DND-41 (cell line): ENCODE results near the gene FHAD1.

Source experiments
- ATAC-seq: fragments of 200-7000 bp; cut with Tn5 transposase; 3 replicates; pipeline ENCODE4 v1.9.1; 2021; ENCODE audit warnings: low read depth; ENCODE audit not compliant: insufficient read depth
- DNase-seq: peaks from one replicate; pipeline ENCODE4 v3.0.0-alpha.2; 2020
- H2AFZ ChIP-seq: 2 replicates; pipeline ENCODE4 v1.6.0; 2012; ENCODE audit warnings: low read depth, low read length
- H3K27ac ChIP-seq: 2 replicates; pipeline ENCODE4 v1.5.1; 2012; ENCODE audit warnings: low read length, inconsistent platforms
- H3K27me3 ChIP-seq: fragments of 200-600 bp; sonication (generic); 2 replicates; pipeline ENCODE4 v1.6.0; 2012; ENCODE audit warnings: low read length, mild to moderate bottlenecking, inconsistent platforms; ENCODE audit not compliant: insufficient read depth, poor library complexity
- H3K36me3 ChIP-seq: 2 replicates; pipeline ENCODE4 v1.5.1; 2012; ENCODE audit warnings: low read length, inconsistent platforms; ENCODE audit not compliant: insufficient read depth
- H3K4me1 ChIP-seq: 2 replicates; pipeline ENCODE4 v1.5.1; 2012; ENCODE audit warnings: mild to moderate bottlenecking, low read length; ENCODE audit not compliant: insufficient read depth
- H3K4me2 ChIP-seq: 2 replicates; pipeline ENCODE4 v1.6.0; 2012; ENCODE audit warnings: mild to moderate bottlenecking, moderate library complexity, low read length, inconsistent platforms; ENCODE audit not compliant: insufficient read depth
- H3K4me3 ChIP-seq, 2 experiments: fragments of 200-600 bp in 1 of 2; shearing (Covaris generic) in 1 of 2; 2 replicates each; pipeline ENCODE4 v1.5.1; 2012 to 2016; ENCODE audit warnings: inconsistent platforms in 2 of 2, low read length in 2 of 2, mild to moderate bottlenecking in 2 of 2, low read depth in 1 of 2, moderate library complexity in 1 of 2
- H3K79me2 ChIP-seq: 2 replicates; pipeline ENCODE4 v1.6.0; 2012; ENCODE audit warnings: low read length, inconsistent platforms; ENCODE audit not compliant: insufficient read depth
- H3K9ac ChIP-seq: 2 replicates; pipeline ENCODE4 v1.6.0; 2012; ENCODE audit warnings: low read depth, mild to moderate bottlenecking, inconsistent platforms, low read length, moderate library complexity
- H3K9me3 ChIP-seq: 2 replicates; pipeline ENCODE4 v1.5.1; 2012; ENCODE audit warnings: low read length, moderate library complexity, mild to moderate bottlenecking, inconsistent platforms; ENCODE audit not compliant: insufficient read depth, severe bottlenecking
- H4K20me1 ChIP-seq: 2 replicates; pipeline ENCODE4 v1.6.0; 2012; ENCODE audit warnings: low read length; ENCODE audit not compliant: insufficient read depth
- EZH2 ChIP-seq: IDR thresholded peaks from 3 replicates; pipeline ENCODE4 v1.6.1; 2012; ENCODE audit warnings: borderline replicate concordance, low read depth, mild to moderate bottlenecking, moderate library complexity, low read length, inconsistent platforms; ENCODE audit not compliant: severe bottlenecking
- TF ChIP-seq, protein P1 (sequence below): IDR thresholded peaks from 2 replicates; pipeline ENCODE4 v1.5.1; 2012; ENCODE audit warnings: borderline replicate concordance, low read length, moderate library complexity, mild to moderate bottlenecking; ENCODE audit not compliant: poor library complexity, severe bottlenecking; ENCODE audit errors: extremely low read depth

FHAD1 gene

DNA sequence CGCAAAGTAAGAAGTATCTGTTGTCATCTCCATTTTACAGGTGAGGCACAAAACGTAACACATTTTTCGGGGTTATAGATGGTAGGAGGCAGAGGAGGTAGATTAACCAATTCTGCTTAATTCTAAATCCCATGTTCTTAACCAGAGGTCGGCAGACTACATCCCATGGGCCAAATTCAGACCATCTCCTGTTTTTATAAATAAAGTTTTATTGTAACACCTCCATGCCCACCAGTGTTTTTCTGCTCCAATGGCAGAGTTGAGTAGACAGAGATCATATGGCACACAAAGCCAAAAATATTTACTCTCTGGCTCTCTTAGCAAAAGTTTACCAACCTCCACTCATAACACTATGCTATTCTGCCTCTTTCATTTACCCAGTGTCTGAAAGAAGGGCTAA is 30.9 kb downstream of the FHAD1 start:
- H3K36me3 ChIP-seq: no peaks in the 10 kb centered on the region
- no peaks in the 10 kb centered on the region for H4K20me1 ChIP-seq
- peaks cover 16% of the 10 kb centered on the region for H3K27me3 ChIP-seq
- H3K4me3 ChIP-seq: no peak overlapping the region
- TF ChIP-seq, protein P1, sequence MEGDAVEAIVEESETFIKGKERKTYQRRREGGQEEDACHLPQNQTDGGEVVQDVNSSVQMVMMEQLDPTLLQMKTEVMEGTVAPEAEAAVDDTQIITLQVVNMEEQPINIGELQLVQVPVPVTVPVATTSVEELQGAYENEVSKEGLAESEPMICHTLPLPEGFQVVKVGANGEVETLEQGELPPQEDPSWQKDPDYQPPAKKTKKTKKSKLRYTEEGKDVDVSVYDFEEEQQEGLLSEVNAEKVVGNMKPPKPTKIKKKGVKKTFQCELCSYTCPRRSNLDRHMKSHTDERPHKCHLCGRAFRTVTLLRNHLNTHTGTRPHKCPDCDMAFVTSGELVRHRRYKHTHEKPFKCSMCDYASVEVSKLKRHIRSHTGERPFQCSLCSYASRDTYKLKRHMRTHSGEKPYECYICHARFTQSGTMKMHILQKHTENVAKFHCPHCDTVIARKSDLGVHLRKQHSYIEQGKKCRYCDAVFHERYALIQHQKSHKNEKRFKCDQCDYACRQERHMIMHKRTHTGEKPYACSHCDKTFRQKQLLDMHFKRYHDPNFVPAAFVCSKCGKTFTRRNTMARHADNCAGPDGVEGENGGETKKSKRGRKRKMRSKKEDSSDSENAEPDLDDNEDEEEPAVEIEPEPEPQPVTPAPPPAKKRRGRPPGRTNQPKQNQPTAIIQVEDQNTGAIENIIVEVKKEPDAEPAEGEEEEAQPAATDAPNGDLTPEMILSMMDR: no peak
- no peak for TF ChIP-seq EZH2
- H3K9me3 ChIP-seq: no peaks in the 10 kb centered on the region
- H3K9ac ChIP-seq: no peak overlapping the region
- ATAC-seq: no peak
- DNase-seq: no peak
- no peaks in the 10 kb centered on the region for H3K79me2 ChIP-seq
- no peak overlapping the region for H3K27ac ChIP-seq
- H3K4me2 ChIP-seq: no peak overlapping the region
- no peak overlapping the region for H2AFZ ChIP-seq
- H3K4me1 ChIP-seq: no peaks in the 10 kb centered on the region

DNA sequence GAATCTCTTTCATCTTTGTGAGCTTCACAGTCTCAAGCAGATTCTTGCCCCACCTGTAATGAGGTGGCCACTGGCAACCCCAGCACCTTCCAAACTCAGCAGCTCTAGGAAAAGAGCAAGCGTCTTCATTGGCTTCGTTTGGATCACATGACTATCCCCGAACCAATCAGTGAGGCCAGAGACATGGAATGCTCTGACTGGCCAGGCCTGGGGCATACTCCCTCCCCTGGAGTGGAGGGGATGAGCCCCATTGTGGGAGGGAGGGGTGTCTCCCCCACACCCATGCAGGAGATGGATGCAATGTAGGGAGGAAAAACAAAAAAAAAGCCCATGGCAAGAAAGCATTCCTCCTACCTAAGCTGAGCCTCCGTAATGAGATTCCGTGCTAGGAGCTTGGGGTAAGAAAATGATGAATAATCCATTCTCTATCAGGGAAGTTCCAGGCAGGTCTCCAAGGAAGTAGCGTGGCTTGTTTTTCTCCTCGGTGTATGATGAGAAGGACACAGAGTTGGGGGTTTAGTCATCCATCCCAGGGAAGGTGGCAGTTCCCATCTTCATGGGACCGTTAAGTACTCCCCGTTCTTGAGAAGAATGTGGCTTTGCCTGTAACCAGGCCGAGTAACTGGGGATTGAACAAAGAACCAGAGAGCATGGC is 32.7 kb downstream of the FHAD1 start:
- Histone ChIP-seq H2AFZ (no peak overlapping the region), H3K4me1 (no peaks in the 10 kb centered on the region), H4K20me1 (no peaks in the 10 kb centered on the region), H3K27me3 (peaks cover 13% of the 10 kb centered on the region), H3K4me3 (no peak overlapping the region), H3K36me3 (no peaks in the 10 kb centered on the region), H3K9ac (no peak overlapping the region), H3K79me2 (no peaks in the 10 kb centered on the region), H3K27ac (no peak overlapping the region), H3K4me2 (no peak overlapping the region), H3K9me3 (no peaks in the 10 kb centered on the region)
- no peak for ATAC-seq
- no peak for TF ChIP-seq EZH2
- TF ChIP-seq, protein P1: no peak
- DNase-seq: no peak

DNA sequence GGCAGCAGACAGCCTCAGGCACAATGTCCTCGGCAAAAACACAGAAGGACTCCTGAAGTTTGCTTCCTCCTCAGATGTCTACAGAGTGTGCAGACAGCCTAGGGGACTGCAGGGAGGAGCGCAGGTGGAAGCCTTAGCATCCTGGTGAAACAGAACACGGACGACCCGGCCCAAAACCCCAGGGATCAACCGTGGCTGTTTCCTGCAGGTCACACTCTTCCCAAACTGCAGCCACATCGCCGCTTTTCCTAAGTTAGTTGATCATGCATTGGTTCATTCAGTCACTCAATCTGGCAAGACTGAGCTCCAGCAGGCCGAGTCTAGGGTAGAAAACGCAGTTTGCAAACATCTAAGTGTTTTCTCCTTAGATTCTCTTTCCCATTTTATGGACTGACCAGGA is 33.4 kb downstream of the FHAD1 start:
- Histone ChIP-seq H3K27ac (no peak overlapping the region), H3K9me3 (no peaks in the 10 kb centered on the region), H2AFZ (no peak overlapping the region), H3K36me3 (no peaks in the 10 kb centered on the region), H3K9ac (no peak overlapping the region), H4K20me1 (no peaks in the 10 kb centered on the region), H3K4me3 (no peak overlapping the region), H3K79me2 (no peaks in the 10 kb centered on the region), H3K27me3 (peaks cover 13% of the 10 kb centered on the region), H3K4me2 (no peak overlapping the region), H3K4me1 (no peaks in the 10 kb centered on the region)
- TF ChIP-seq, protein P1: no peak
- no peak for TF ChIP-seq EZH2
- no peak for DNase-seq
- no peak for ATAC-seq

DNA sequence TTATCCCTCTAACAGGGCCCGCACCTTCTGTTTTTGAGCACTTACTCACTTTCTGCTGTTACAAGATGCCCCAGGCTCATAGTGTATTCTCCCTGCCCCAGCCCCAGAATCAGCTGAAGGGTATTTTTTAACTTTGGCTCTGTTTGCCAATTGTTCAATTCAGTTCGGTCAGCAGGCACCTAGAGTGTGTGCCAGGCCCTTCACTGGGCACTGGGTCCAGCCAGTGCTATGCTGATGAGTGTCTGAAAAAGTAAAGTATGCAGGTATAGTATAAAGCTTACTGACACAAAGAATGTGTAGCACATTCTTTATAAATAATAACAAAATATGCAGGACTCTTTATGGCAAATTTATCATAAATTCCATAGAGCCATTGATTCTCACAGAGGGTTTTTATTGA is 35.0 kb downstream of the FHAD1 start:
- no peak for TF ChIP-seq EZH2
- TF ChIP-seq, protein P1: no peak
- Histone ChIP-seq H3K36me3 (no peaks in the 10 kb centered on the region), H3K4me1 (no peaks in the 10 kb centered on the region), H3K27ac (no peak overlapping the region), H3K4me3 (no peak overlapping the region), H2AFZ (no peak overlapping the region), H4K20me1 (no peaks in the 10 kb centered on the region), H3K27me3 (peaks cover 6% of the 10 kb centered on the region), H3K9me3 (no peaks in the 10 kb centered on the region), H3K4me2 (no peak overlapping the region), H3K9ac (no peak overlapping the region), H3K79me2 (no peaks in the 10 kb centered on the region)
- no peak for ATAC-seq
- no peak for DNase-seq
